GM21723 (cell line): ENCODE measurements around the gene SORD.
"Not testable (repeated sequence)": the region's sequence is repeated elsewhere in the genome, so short reads cannot be mapped to it uniquely, and the experiment has no call there.

ENCODE experiments used
- ATAC-seq: cut with Tn5 transposase; IDR thresholded peaks from one replicate; pipeline ENCODE4 v1.9.1; 2021; ENCODE audit warnings: mild to moderate bottlenecking, moderate library complexity; ENCODE audit not compliant: unreplicated experiment

SORD gene

DNA sequence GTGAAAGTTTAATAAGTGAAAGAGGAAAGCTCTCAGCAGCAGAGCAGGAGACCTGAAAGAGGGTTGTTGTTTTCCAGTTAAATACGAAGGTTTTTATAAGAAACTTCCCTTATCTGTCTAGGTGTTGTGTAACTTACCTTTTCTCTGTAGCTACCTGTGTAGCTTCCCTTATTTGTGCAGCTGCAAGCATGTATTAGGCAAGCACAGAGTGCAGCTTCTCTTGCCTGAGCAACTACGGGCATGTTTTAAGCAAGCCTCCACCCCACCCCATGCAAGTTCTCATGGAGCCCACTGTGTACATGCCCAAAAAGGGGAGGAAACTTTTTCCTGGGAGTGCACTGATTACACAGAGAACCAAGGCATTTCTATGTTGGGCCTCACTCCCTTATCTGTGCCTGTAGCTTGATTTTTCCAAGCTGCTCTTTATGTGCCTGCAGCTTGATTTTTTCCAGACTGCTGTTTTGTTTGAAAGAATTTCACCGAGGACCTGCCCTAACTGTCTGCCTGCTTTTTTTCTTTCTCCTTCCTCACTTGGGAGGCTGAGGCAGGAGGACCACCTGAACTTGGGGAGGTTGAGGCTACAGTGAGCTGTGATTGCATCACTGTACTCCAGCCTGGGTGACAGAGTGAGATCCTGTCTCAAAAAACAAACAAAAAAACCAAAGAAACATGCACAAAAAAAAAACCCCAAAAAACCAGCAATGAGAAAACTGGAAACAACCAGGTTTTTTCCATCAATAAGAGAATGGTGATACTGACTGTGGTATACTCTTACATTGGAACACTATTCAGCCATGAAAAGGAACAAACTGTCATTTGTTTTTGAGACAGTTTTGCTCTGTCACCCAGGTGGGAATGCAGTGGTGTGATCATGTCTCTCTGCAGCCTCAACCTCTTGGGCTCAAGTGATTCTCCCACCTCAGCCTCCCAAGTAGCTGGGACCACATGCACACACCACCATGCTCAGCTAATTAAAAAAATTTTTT is 36.0 kb downstream of the SORD start:
- ATAC-seq = not testable (repeated sequence)

DNA sequence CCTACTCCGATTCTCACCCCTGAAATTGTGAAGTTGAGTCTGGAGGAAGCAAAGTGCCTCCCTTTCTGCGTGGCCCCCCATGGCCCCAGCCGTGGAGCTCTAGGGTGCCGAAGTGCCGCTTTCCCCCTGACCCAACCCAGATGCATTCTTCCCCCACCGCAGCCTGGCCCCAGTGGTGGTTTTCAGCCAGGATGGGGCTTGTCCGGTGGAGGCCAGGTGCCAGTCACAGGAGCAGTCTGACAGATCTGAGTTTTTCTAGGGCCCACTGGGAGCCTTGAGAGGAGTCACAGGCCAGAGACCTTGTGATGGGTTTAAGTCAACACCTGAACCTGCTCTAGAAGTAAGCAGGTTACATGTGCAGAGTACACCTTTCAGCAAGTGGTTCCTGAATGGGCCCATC is 39.3 kb downstream of the SORD start:
- ATAC-seq = not testable (repeated sequence)

DNA sequence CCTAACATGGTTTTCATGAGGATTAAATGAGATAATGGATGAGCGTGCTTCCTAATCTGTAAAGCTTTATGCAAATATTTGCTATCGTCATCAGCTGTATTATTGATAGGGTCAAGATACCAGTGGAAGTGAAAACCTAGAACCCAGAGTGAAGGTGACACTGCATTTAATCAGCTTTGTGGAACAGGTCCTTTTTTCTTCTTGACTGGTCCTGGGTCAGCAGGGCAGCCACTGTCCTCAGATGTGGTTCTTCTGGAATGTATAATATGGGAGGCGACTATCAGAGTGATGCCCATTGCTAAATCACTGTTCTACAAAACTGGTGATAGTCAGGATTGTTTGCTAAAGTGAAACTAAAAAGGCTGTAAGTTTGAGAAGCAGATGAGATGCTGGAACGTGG is 41.4 kb downstream of the SORD start:
- no peak for ATAC-seq

DNA sequence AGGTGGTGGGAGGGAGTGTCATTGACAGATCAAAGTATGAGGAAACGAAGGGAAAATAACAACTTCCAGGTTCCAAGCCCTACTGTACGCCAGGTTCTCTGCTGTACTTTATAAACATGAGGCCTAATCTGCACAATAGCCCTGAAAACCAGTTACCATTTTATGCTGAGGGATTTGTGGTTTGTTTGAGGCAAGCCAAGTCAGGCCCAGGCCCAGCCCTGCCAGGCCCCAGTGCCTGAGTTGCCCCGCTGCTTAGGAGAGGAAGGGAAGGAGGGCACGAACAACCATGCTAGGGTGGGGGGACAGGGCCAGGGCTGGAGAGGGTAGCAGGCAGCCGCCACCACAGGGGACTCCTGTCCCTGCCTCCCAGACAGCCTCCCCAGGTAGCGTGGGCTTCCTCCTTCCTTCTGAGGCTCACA is 47.0 kb downstream of the SORD start:
- not testable (repeated sequence) for ATAC-seq

DNA sequence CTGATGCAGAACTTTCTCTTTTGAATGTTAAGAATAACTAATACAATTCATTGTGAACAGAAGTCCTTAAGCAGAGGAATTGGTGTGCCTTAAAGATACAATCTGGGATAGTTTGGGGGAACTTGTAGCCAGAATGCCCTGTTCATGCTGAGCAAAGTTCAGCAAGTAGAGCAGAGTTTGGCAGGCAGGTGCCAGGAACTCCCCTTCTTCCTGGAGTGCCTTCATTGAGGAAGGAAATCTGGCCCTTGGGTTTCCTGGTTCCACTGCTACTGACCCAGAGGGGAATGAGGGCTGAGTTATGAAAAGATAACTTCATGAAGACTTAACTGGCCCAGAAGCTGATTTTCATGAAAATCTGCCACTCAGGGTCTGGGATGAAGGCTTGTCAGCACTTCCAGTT is 50.6 kb downstream of the SORD start:
- ATAC-seq = not testable (repeated sequence)

DNA sequence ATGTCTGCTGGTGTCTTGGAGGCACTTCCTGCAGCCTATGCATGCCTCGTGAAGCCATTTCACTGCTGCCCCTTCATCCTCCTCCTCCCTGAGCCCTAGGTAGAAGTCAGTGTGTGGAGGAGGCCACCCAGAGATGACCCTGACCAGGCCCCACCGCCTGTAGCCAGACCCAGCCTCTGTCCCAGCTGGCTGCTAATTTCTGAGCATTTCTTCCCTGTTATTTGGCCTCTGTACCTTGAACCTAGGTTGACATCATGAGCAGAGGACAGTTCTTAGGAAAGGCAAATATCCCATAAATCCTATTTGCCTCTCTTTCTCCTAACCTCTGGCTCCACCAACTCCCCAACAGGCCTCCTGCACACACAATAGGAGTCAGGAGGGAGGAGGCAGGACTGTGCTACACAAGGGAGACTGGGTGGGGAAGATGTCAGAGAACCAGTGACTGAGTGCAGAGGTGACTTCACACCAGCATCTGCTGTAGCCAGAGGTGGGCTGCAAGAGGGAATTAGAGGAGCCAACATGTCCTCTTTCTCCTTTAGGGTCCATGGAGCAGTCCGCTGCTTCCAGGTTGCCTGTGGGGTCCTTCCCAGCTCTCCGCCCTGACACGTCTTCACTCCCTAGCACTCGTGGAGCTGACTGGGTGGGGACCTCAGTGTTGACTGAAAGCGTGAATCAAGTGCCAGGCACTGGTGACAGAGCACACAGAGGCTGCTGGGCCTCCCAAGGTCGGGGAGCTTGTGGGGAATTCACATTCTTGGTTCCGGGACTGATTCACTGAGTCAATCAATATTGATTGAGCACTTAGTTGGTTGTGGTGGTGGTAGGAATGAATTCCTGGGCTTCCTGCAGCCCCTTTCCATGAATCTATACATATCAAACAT is 52.7 kb downstream of the SORD start:
- ATAC-seq = not testable (repeated sequence)

DNA sequence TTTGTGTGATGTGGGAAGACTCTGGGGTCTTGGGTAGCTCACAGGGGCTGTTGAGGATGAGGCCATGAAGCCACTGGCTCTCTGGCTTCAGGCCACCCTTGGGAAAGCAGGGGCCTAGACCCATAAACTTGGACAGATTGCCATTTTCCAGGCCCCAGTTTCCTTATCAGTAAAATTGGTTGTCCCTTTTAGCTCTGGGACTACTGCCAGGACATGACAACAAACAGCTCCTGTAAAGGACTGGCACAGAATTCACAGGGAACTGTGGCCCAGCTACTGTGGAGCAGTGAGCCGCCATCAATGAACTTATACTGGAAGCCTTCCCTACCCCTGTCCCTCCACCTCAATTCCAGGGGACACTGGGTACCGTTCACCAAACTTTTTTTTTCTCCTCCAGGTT is 54.4 kb downstream of the SORD start:
- not testable (repeated sequence) for ATAC-seq

DNA sequence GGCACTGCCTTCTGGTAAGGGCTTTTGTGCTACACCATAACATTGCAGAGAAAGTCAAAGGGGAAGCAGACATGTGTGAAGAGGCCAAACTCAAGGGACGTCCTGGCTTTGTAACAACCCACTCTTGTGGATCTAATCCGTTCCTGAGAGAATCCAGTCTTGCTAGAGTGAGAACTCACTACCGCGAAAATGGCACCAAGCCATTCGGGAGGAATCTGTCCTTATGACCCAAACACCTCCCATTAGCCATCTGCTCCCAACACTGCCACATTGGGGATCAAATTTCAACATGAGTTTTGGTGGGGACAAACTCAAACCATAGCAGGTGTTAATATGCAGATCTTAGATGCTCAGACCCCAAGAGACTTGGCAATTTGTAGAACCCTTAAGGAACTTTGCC is 56.2 kb downstream of the SORD start:
- not testable (repeated sequence) for ATAC-seq

DNA sequence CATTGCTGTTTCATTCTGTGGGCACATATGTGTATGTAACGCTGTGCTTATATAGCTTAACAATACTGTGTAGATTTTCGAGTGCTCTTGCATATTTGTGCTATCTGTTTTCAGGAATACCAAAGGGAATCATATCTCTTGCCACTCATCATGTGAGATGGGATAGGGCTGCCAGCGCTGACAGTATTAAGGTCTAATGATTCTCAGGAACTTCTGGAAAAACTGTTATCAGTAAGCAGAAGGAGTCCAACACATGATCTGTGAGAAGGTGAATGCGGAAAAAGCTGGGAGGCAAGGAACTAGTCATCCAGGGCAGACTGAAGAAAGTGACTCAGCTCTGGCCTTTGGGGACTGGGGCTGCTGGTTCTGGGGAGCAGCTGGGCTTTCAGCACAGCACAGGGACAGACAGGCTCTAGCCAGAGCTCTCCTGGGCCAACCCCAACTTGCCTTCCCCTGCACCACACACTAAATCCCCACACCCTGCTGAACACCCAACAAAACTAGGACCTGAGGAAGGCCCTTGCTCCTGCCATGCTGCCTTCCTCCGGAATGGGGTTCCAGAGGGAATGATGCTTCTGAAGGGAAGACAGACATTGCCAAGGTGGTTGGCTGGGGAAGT is 56.7 kb downstream of the SORD start:
- not testable (repeated sequence) for ATAC-seq

DNA sequence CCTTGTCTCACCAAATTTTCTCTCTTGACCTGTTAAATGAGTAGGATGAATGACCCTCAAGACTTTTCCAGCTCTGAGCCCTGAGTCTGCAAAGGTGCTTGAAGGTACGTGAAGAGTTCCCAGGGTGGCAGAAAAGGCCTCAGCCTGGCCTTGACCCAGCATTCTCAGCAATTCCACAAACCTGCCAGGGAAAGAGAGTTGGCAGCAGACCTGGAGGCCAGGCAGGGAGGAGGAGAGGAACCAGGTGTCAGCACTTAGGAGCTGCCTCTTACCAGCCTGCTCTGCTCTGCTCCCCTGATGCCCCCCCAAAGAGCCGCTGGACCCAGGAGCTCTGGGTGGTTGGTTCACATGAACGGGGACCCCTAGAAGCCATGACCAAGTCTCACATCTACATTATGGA is 57.6 kb downstream of the SORD start:
- not testable (repeated sequence) for ATAC-seq

DNA sequence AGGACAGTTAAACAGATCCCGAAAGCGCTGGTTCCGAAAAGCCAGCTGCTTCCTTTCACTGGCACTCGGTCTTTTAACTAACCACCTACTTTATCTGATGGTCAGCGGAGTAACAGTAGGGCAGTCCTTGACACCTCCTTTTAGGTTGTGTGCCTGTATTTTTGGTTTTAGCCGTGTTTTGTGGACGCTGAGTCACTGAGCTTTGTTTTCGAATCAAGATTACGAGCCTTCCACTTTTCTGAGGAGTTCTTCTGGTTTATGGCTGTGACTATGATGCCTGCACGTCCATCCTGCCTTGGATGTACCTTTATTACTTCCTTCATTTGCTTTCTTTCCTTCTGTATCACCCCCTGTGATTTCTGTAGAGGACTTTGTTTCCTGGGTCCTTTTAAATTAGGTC is 59.4 kb downstream of the SORD start:
- ATAC-seq = not testable (repeated sequence)

DNA sequence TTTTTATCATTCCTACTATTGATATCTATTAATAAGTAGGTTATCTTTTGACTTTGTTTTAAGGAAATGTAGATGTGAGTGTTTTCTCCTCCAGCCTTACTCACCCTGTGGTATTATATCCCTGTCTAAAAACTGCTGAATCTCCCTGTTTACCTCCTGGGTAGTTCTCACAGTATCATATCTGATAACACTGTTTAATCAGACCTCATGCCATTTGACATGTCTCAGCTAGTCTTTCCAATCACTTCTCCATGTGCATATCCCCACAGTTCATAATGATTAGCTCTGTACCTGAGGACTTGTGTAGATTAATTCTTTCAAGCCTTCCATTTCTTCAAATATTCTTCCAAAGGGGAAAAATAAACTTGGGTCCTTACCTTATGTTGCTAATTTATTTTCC is 60.2 kb downstream of the SORD start:
- no peak for ATAC-seq

DNA sequence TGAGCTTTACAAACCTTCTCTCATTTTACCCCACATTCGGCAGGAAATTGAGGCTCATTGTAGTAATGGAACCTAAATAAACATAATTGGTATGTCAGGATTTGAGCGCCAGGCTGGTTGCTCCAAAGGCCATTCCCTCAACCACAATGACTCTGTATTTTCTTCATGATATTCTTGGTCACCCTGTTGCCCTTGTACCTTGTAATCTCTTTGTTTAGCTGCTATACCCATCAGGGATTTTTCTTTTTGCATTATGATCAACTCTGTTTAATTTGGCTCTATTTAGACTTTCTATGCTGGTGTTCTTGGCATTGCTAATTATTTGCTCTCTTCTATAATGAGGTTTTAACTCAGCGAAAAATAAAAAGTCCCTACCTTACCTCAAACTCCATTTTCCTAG is 61.2 kb downstream of the SORD start:
- no peak for ATAC-seq

DNA sequence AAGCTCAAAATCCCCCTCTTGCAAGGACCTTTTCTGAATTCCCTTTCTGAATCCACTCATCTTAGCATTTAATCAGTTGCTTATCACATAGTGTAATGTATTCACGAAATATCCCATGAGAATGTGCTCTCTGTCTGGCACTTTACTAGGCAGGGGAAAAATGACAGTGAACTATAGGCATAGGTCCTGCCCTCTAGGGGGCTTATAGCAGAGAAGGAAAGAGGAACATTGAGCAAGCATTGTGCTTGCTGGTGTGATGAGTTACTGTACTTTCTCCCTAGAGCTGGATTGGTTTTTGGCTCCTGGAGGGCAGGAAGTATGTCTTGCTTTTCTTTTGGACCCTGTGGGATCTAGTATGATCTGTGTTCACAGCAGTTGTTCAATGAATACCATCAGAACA is 64.5 kb downstream of the SORD start:
- ATAC-seq = no peak

DNA sequence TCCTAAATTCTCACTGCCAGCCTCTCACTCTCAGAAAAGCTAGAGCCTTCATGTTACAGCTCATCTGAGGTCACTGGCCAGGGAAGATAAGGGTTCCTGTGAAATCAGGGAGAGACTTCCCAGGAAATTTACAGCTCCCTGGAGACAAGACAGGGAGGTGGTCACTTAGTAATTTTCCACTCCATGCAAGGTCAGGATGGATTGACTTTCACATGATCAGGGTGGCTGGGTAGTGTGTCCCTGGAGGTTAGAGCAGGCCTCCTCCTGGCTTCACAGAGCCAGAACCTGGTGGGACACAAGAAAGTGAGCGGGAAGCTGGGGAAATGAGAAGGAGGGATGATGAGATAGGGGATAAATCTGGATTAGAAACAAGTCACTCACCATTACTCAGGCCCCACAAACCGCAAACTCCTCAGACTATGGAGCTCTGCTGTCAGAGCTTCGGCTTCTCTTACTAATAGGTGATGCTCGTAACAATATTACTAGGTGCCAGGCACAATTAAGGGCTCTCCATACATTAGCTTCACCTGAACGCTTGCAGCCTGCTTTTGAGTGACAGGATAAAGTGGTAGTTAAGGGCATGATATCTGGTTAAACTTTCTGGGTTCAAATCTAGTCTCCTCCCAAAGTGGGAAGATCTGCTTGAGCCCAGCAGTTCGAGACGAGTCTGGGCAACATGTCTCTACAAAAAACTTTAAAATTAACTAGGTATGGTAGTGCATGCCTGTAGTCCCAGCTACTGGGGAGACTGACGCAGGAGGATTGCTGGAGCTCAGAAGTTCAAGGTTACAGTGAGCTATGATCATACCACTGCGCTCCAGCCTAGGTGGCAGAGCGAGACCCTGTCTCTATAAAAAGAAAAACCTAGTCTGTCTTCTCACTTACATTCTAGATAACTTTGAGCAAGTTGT is 66.1 kb downstream of the SORD start:
- ATAC-seq = no peak

DNA sequence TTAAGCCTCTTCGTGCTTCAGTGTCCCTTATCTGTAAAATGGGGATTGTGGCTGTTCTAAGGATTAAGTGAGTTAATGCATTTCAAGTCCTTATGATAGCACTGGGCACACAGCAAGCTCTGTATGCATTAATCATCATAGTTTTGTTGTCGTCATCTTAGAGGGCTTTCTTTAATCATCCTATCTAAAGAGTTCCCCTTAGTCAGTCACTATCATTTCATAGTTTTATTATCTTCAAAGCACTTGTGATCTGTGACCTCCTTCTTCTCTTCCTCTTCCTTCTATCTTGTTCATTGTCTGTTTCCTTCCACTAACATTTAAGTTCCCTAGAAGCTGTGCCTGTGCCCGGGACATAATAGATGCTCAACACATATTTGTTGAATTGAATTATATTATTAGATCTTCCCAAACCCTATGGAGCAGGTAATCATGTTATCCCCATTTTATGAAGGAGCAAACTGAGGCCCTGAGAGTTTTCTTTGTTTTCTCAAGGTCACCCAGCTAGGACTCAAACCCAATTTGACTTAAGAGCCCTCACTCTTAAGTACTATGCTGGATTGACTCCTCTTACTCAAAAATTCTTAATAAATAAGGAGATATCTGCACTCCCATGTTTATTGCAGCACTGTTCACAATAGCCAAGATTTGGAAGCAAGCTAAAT is 66.8 kb downstream of the SORD start:
- ATAC-seq = no peak

DNA sequence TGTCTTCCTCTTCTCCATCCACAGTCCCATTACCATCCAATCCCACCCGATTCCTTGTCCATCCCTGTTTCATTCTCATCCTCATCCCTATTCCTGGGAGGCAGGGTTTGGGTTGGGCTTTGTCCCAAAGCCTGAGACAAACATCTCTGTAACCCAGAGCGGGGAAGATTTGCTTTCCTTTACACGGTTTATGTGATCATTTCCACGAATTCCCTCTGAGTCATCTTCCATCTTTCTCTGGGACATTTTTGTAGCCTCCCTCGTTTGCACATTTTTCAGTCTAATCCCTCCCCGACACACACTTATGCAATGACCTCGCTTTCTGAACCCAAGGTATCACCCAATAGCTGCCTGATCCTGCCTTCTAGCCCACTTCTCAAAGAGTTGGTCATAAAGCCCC is 68.2 kb downstream of the SORD start:
- ATAC-seq = no peak

DNA sequence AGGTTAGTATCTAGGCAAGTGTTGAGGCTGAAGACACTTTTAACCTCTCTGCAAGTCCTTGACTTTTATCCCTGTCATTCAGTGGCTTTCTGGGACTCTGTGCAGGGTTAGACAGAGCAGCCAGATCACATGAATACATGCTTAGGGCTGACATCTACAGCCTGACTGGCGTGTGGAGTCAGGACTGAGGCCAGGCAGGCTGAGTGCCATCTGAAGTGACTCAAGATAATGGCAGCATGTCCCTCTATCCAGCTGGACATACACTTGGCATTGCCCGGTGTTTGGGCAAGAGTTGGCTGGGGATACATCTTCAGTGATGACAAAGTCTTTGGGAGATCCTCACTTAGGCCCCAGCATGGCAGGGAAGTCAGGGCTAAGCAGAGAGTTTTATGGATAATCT is 68.6 kb downstream of the SORD start:
- ATAC-seq = no peak

DNA sequence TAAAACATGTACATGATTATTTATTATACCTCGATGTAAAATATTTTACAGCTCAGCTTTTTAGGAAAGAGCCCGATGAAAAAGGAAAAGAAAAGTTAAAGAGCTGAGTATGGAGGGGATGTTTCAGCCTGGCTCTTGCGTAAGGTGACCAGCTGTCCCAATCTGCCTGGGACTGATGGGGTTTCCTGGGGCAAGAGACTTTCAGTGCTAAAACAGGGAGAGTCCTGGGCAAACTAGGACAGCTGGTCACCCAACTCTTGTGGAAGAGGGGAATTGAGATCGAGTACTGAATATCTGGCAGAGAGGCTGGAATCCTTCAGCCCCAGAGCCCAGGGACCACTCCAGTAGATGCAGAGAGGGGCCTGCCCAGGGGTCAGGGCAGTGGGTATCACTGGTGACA is 70.0 kb downstream of the SORD start:
- no peak for ATAC-seq
